SW 1271 (cell line): ENCODE measurements around the gene TMIGD3.

Experiments used
- DNase-seq, 2 experiments: peaks; one replicate each; lab custom pipeline; 2025; lab: John Stamatoyannopoulos, UW

The TMIGD3 gene

GRCh38 chr1:111475701-111476100 is 27.7 kb downstream of the TMIGD3 start:
- DNase-seq: no peak

- DNase-seq: no peak
These were observed 28.9 kb downstream of the TMIGD3 start for GRCh38 chr1:111474521-111474920.

GRCh38 chr1:111474106-111474505 is 29.3 kb downstream of the TMIGD3 start:
- DNase-seq: no peak

- no peak for DNase-seq
These were observed 31.9 kb downstream of the TMIGD3 start for GRCh38 chr1:111471538-111471937.

- no peak for DNase-seq
These were observed 32.4 kb downstream of the TMIGD3 start for GRCh38 chr1:111471012-111471411.

GRCh38 chr1:111470596-111470995 is 32.8 kb downstream of the TMIGD3 start:
- no peak for DNase-seq

GRCh38 chr1:111469539-111469938 is 33.9 kb downstream of the TMIGD3 start:
- no peak for DNase-seq

- no peak for DNase-seq
These were observed 34.7 kb downstream of the TMIGD3 start for GRCh38 chr1:111468717-111469100.

GRCh38 chr1:111467865-111468716 is 35.3 kb downstream of the TMIGD3 start:
- no peak for DNase-seq

- no peak for DNase-seq
These were observed 37.0 kb downstream of the TMIGD3 start for GRCh38 chr1:111466480-111466879.

- DNase-seq: no peak
These were observed 37.7 kb downstream of the TMIGD3 start for GRCh38 chr1:111465754-111466153.

- no peak for DNase-seq
These were observed 40.3 kb downstream of the TMIGD3 start for GRCh38 chr1:111463029-111463683.

GRCh38 chr1:111462370-111463028 is 40.9 kb downstream of the TMIGD3 start:
- no peak for DNase-seq

- DNase-seq: no peak
These were observed 41.7 kb downstream of the TMIGD3 start for GRCh38 chr1:111461765-111462164.

- no peak for DNase-seq
These were observed 47.8 kb downstream of the TMIGD3 start for GRCh38 chr1:111455642-111456031.

- no peak for DNase-seq
These were observed 48.4 kb downstream of the TMIGD3 start for GRCh38 chr1:111454859-111455641.

- DNase-seq: no peak
These were observed 49.7 kb downstream of the TMIGD3 start for GRCh38 chr1:111453706-111454105.

- no peak for DNase-seq
These were observed 50.9 kb downstream of the TMIGD3 start for GRCh38 chr1:111452581-111452980.

GRCh38 chr1:111450185-111450584 is 53.2 kb downstream of the TMIGD3 start:
- no peak for DNase-seq

GRCh38 chr1:111449703-111450017 is 53.8 kb downstream of the TMIGD3 start:
- DNase-seq: no peak

- peak; percentile 94 to 97 for DNase-seq
These were observed 54.3 kb downstream of the TMIGD3 start, which contains the start of the genes ATP5PB and WDR77 for GRCh38 chr1:111448918-111449702. Gene ATP5PB, plus strand, starts transcription at chr1:111449464. Its CDS starts 78 bp downstream, at chr1:111449542. Gene WDR77, minus strand, starts transcription at chr1:111449256. Its CDS starts 87 bp downstream, at chr1:111449169.
